ENCODE data around the gene MAPKAP1.

DNA sequence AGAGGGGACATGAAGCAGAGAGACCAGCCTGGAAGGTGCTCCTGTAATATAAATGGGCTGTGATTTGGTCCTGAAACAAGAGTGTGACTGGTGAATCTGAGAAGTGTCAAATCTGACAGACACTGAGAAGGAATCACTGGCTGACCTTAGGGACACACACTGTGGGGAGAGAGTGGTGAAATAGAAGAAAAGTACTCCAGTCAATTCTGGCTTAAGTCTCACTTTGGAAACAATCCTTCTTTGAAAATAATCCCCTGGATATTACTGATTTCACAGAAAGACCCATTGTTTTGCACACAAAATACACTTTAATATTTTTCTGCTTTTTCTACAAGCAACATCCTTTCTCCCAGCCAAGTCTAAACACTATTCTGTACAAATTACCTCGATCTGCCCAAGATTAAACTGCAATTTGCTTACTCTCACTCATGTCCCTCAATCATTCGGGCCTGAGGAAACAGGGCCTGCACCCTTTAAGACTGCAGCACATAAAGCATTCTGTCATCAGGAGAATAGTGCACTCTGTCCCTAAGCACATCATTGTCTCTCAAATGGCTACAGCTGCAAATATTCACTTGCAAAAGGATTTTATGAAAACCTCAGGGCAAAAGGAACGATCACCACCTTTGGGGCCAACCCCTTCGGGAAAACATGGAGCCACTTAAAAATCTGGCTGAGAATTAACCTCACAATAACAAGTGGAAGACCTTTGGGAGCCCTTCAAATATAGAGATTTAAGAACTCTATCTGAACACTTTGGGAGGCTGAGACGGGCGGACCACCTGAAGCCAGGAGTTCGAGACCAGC lies 68.6 kb downstream of the MAPKAP1 start:
- TF ChIP-seq, protein P1, sequence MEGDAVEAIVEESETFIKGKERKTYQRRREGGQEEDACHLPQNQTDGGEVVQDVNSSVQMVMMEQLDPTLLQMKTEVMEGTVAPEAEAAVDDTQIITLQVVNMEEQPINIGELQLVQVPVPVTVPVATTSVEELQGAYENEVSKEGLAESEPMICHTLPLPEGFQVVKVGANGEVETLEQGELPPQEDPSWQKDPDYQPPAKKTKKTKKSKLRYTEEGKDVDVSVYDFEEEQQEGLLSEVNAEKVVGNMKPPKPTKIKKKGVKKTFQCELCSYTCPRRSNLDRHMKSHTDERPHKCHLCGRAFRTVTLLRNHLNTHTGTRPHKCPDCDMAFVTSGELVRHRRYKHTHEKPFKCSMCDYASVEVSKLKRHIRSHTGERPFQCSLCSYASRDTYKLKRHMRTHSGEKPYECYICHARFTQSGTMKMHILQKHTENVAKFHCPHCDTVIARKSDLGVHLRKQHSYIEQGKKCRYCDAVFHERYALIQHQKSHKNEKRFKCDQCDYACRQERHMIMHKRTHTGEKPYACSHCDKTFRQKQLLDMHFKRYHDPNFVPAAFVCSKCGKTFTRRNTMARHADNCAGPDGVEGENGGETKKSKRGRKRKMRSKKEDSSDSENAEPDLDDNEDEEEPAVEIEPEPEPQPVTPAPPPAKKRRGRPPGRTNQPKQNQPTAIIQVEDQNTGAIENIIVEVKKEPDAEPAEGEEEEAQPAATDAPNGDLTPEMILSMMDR (IDR thresholded peaks at IDR 0.05): no peak
- TF ChIP-seq EP300 (IDR thresholded peaks at IDR 0.05) (no peak), POLR2A (IDR thresholded peaks at IDR 0.05) (no peak)

All from stomach (tissue), 4 donors.